CD8-positive, alpha-beta memory T cell (primary cell): ENCODE results near the gene RSPH1. TPM values are rescaled to one million over a fixed set of nuclear protein-coding genes. Genes with fewer than 3 reads are reported as not detected.

Experiments used
- CTCF ChIA-PET: fragments of 350-600 bp; sonication (Branson Sonifier 250); formaldehyde crosslinking; loops from one replicate; lab custom pipeline; 2021; ENCODE audit warnings: antibody characterized with exemption; lab: Charles Lee
- POLR2A ChIA-PET: fragments of 350-600 bp; sonication (Branson Sonifier 250); formaldehyde crosslinking; loops from one replicate; lab custom pipeline; 2021; ENCODE audit warnings: antibody characterized with exemption; lab: Charles Lee
- DNase-seq, 5 donors: peaks; one replicate each; pipeline versions ENCODE4 v3.0.0 to v3.0.0-alpha.2; 2020 to 2022; ENCODE audit warnings: mixed read lengths in 1 of 5
- H3K27ac ChIP-seq: one replicate; pipeline ENCODE4 v1.7.0; 2013; ENCODE audit warnings: low read depth, mild to moderate bottlenecking, low read length, moderate library complexity
- H3K27me3 ChIP-seq: 2 replicates; pipeline ENCODE4 v1.7.0; 2013; ENCODE audit warnings: low read length, mild to moderate bottlenecking; ENCODE audit not compliant: insufficient read depth, poor library complexity, severe bottlenecking
- H3K36me3 ChIP-seq: 2 replicates; pipeline ENCODE4 v1.7.0; 2013; ENCODE audit warnings: mild to moderate bottlenecking, low read length, moderate library complexity; ENCODE audit not compliant: insufficient read depth
- H3K4me1 ChIP-seq: 2 replicates; pipeline ENCODE4 v1.7.0; 2013; ENCODE audit warnings: mild to moderate bottlenecking, low read length, moderate library complexity; ENCODE audit not compliant: insufficient read depth
- H3K4me3 ChIP-seq: 2 replicates; pipeline ENCODE4 v1.7.0; 2013; ENCODE audit warnings: mild to moderate bottlenecking, low read length
- H3K9me3 ChIP-seq: 2 replicates; pipeline ENCODE4 v1.7.0; 2013; ENCODE audit warnings: mild to moderate bottlenecking, low read length
- H3K27ac Mint-ChIP-seq, 8 donors: one replicate each; pipeline ENCODE4 v1.8.0; 2020 to 2021; ENCODE audit warnings: mixed read lengths in 8 of 8, mild to moderate bottlenecking in 6 of 8, inconsistent platforms in 3 of 8, moderate library complexity in 3 of 8
- H3K27me3 Mint-ChIP-seq, 2 donors: one replicate each; pipeline ENCODE4 v1.8.0; 2020 to 2021; ENCODE audit warnings: mixed read lengths in 2 of 2, mild to moderate bottlenecking in 1 of 2, moderate library complexity in 1 of 2
- H3K36me3 Mint-ChIP-seq, 3 donors: one replicate each; pipeline ENCODE4 v1.8.0; 2020 to 2021; ENCODE audit warnings: mixed read lengths in 3 of 3, inconsistent platforms in 1 of 3, mild to moderate bottlenecking in 1 of 3
- H3K4me1 Mint-ChIP-seq, 3 donors: one replicate each; pipeline ENCODE4 v1.8.0; 2020 to 2021; ENCODE audit warnings: mixed read lengths in 3 of 3, inconsistent platforms in 1 of 3, mild to moderate bottlenecking in 1 of 3
- H3K4me3 Mint-ChIP-seq, 7 donors: one replicate each; pipeline ENCODE4 v1.8.0; 2020 to 2021; ENCODE audit warnings: mixed read lengths in 7 of 7, mild to moderate bottlenecking in 6 of 7, moderate library complexity in 4 of 7, inconsistent platforms in 2 of 7
- H3K9me3 Mint-ChIP-seq, 5 donors: one replicate each; pipeline ENCODE4 v1.8.0; 2020 to 2022; ENCODE audit warnings: mixed read lengths in 5 of 5, mild to moderate bottlenecking in 3 of 5, moderate library complexity in 2 of 5, inconsistent platforms in 1 of 5
- polyA plus RNA-seq: library from polyadenylated mRNA; unstranded; fragments of 300-500 nt; fragmentation: Illumina TruSeq; gene quantifications from one replicate; pipeline ENCODE4 v1.2.3, GENCODE V29; 2021
- total RNA-seq, 2 experiments: library from RNA; stranded (reverse); gene quantifications; one replicate each; pipeline ENCODE4 v1.2.3, GENCODE V29; 2021

RSPH1 gene
- total and polyA plus RNA-seq, 3 experiments from 2014 or later = not detected

DNA sequence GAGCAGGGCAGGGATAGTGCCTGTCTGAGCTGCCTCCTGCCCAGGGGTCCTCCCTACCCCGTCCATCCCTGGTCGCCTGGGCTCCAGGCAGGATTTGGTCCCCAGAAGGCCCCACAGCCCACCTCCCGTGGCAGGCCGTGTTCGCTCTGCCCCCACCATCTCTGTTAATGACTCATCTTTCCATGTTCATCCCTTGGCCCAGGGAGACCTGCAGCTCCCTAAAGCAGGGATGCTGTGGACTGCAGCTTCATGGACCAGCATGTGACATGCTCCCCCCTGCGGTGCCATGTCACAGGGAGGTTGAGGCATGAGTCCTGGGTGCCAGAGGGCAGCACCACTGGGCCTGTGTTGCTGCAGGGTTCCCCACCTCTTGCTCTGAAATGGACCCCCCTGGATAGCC is 65.5 kb downstream of the RSPH1 start:
- H3K4me1 Mint-ChIP-seq = peaks cover 28 to 55% (median 38%) of the 10 kb centered on the region in 3 donors
- H3K27ac Mint-ChIP-seq = no peak overlapping the region
- no peak for DNase-seq
- no peaks in the 10 kb centered on the region for H3K27me3 ChIP-seq
- H3K27me3 Mint-ChIP-seq = no peaks in the 10 kb centered on the region
- no peak overlapping the region for H3K4me3 Mint-ChIP-seq
- H3K4me1 ChIP-seq = peaks cover 30% of the 10 kb centered on the region
- no peaks in the 10 kb centered on the region for H3K9me3 Mint-ChIP-seq
- peaks cover 85% of the 10 kb centered on the region for H3K36me3 ChIP-seq
- ChIA-PET POLR2A (no interaction called here), CTCF (interaction anchor here (1.1 to 2.8 kb wide), 3 partner anchors 11 to 27 kb away, joined by 3 to 11 read pairs (median 5); partner anchors contain the start of gene UBASH3A)
- peaks cover 43 to 96% (median 45%) of the 10 kb centered on the region in 3 donors for H3K36me3 Mint-ChIP-seq
- no peak overlapping the region for H3K4me3 ChIP-seq
- H3K27ac ChIP-seq = no peak overlapping the region
- H3K9me3 ChIP-seq = no peaks in the 10 kb centered on the region

DNA sequence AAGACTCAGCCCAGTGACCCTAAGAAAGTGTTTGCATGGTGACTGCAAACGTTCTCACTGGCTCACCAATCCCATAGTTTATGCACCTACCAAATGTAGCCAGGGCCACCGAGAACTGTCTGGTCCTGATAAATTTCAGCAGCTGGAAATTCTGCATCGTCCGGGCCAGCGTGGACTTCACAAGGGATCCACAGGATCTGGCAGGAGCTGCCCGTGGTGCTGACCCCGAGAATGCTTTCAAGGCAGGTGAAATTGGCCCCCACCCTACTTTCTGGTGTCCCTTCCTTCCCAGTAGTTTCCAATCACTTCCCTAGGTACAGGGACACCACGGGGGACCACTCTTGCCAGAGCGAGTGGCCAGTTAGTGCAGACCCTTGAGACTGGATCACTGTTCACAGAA is 66.2 kb downstream of the RSPH1 start:
- Mint-ChIP-seq H3K4me3 (no peak overlapping the region), H3K36me3 (peaks cover 40 to 96% (median 41%) of the 10 kb centered on the region in 3 donors), H3K27ac (no peak overlapping the region), H3K9me3 (no peaks in the 10 kb centered on the region), H3K27me3 (no peaks in the 10 kb centered on the region), H3K4me1 (peaks cover 31 to 56% (median 38%) of the 10 kb centered on the region in 3 donors)
- POLR2A ChIA-PET = interaction anchor here (1.9 kb wide), 1 partner anchor 26 kb away, joined by 7 read pairs; the partner anchor contains the start of gene UBASH3A
- Histone ChIP-seq H3K27ac (no peak overlapping the region), H3K36me3 (peaks cover 79% of the 10 kb centered on the region), H3K4me1 (peaks cover 32% of the 10 kb centered on the region), H3K9me3 (no peaks in the 10 kb centered on the region), H3K4me3 (no peak overlapping the region), H3K27me3 (no peaks in the 10 kb centered on the region)
- CTCF ChIA-PET = interaction anchor here (1.1 to 2.8 kb wide), 4 partner anchors 11 to 26 kb away, joined by 3 to 11 read pairs (median 4); partner anchors contain the start of gene UBASH3A
- DNase-seq = no peak

DNA sequence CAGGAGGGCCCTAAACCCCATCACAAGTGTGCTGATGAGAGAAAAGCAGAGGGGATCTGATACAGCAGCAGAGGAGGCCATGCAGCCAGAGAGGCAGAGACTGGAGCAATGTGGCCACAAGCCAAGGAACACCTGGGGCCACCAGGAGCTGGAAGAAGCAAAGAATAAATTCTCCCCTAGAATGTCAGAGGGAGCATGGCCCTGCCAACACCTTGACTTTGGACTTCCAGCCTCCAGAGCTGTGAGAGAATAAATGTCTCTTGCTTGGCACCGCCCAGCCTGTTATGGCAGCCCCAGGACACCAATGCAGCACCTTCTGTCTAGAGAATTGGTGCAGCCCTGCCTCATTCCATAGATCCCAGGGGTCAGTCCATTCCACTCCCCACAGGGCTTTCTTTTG is 67.0 kb downstream of the RSPH1 start:
- Histone ChIP-seq H3K4me3 (no peak overlapping the region), H3K27ac (no peak overlapping the region), H3K4me1 (peaks cover 33% of the 10 kb centered on the region), H3K27me3 (no peaks in the 10 kb centered on the region), H3K36me3 (peaks cover 76% of the 10 kb centered on the region), H3K9me3 (no peaks in the 10 kb centered on the region)
- ChIA-PET POLR2A (interaction anchor here (1.9 kb wide), 1 partner anchor 25 kb away, joined by 7 read pairs; the partner anchor contains the start of gene UBASH3A), CTCF (interaction anchor here (1.1 to 2.8 kb wide), 3 partner anchors 16 to 26 kb away, joined by 3 to 11 read pairs (median 4); partner anchors contain the start of gene UBASH3A)
- peaks cover 31 to 95% (median 33%) of the 10 kb centered on the region in 3 donors for H3K36me3 Mint-ChIP-seq
- H3K9me3 Mint-ChIP-seq = no peaks in the 10 kb centered on the region
- H3K4me1 Mint-ChIP-seq = peaks cover 38 to 56% (median 39%) of the 10 kb centered on the region in 3 donors
- H3K27ac Mint-ChIP-seq = peak overlapping the region in 2 of 8 donors; percentile 50 to 52
- H3K27me3 Mint-ChIP-seq = no peaks in the 10 kb centered on the region
- no peak overlapping the region for H3K4me3 Mint-ChIP-seq
- no peak for DNase-seq

DNA sequence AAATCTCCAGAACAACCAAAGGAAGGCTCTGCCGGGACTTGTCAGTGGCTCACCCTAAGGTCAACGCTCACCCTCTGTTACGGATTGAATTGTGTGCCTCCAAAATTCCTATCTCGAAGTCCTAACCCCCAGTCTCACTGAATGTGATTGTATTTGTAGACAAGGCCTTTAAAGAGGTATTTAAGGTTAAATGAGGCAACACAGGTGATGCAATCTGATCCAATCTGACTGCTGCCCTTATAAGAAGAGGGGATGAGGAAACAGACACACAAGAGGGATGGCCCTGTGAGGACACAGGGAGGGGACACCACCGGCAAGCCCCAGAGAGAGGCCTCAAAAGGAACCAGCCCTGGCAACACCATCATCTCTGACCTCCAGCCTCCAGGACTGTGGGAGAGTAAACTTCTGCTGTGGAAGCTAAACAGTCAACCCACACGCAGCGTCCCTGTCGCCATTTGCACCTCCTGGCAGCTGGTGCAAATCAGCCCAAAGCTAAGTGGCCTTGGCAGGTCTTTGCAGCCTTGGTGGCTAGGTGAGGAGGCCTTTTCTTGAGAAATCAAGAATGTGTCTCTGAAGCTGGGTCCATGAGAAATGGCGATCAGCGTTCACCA is 68.1 kb downstream of the RSPH1 start:
- Histone ChIP-seq H3K27me3 (no peaks in the 10 kb centered on the region), H3K9me3 (no peaks in the 10 kb centered on the region), H3K4me3 (no peak overlapping the region), H3K27ac (no peak overlapping the region), H3K36me3 (peaks cover 71% of the 10 kb centered on the region), H3K4me1 (peaks cover 44% of the 10 kb centered on the region)
- H3K4me3 Mint-ChIP-seq = no peak overlapping the region
- peaks cover 48 to 60% (median 50%) of the 10 kb centered on the region in 3 donors for H3K4me1 Mint-ChIP-seq
- H3K9me3 Mint-ChIP-seq = no peaks in the 10 kb centered on the region
- peak overlapping the region in 1 of 8 donors; percentile 4 for H3K27ac Mint-ChIP-seq
- H3K27me3 Mint-ChIP-seq = no peaks in the 10 kb centered on the region
- ChIA-PET CTCF (interaction anchor here (1.6 to 2.8 kb wide), 2 partner anchors 18 to 25 kb away, joined by 4 to 11 read pairs; partner anchors contain the start of gene UBASH3A), POLR2A (interaction anchor here (1.9 to 5.3 kb wide), 2 partner anchors 24 kb away, joined by 7 to 45 read pairs; partner anchors contain the start of gene UBASH3A)
- DNase-seq = no peak
- H3K36me3 Mint-ChIP-seq = peaks cover 26 to 94% (median 31%) of the 10 kb centered on the region in 3 donors

- Histone ChIP-seq H3K27ac (no peak overlapping the region), H3K4me1 (peaks cover 54% of the 10 kb centered on the region), H3K9me3 (no peaks in the 10 kb centered on the region), H3K4me3 (no peak overlapping the region), H3K36me3 (peaks cover 62% of the 10 kb centered on the region), H3K27me3 (no peaks in the 10 kb centered on the region)
- no peaks in the 10 kb centered on the region for H3K9me3 Mint-ChIP-seq
- ChIA-PET POLR2A (interaction anchor here (1.1 to 5.3 kb wide), 2 partner anchors 21 to 23 kb away, joined by 3 to 45 read pairs; partner anchors contain the start of gene UBASH3A), CTCF (no interaction called here)
- no peak for DNase-seq
- H3K27me3 Mint-ChIP-seq = no peaks in the 10 kb centered on the region
- peaks cover 58 to 69% (median 58%) of the 10 kb centered on the region in 3 donors for H3K4me1 Mint-ChIP-seq
- peak overlapping the region in 4 of 8 donors; percentile 45 to 94 (median 72) for H3K27ac Mint-ChIP-seq
- peak overlapping the region in 2 of 7 donors; percentile 25 to 68 for H3K4me3 Mint-ChIP-seq
- peaks cover 18 to 92% (median 23%) of the 10 kb centered on the region in 3 donors for H3K36me3 Mint-ChIP-seq
Observed at GRCh38 chr21:42426876-42427480, 69.0 kb downstream of the RSPH1 start.

- peaks cover 59% of the 10 kb centered on the region for H3K4me1 ChIP-seq
- no peak for DNase-seq
- Mint-ChIP-seq H3K27me3 (no peaks in the 10 kb centered on the region), H3K36me3 (peaks cover 23 to 92% (median 25%) of the 10 kb centered on the region in 3 donors), H3K9me3 (no peaks in the 10 kb centered on the region), H3K4me1 (peaks cover 63 to 75% (median 64%) of the 10 kb centered on the region in 3 donors), H3K27ac (peak overlapping the region; percentile 7 to 95 (median 76)), H3K4me3 (peak overlapping the region in 5 of 7 donors; percentile 35 to 80 (median 71))
- no peaks in the 10 kb centered on the region for H3K27me3 ChIP-seq
- H3K36me3 ChIP-seq = peaks cover 59% of the 10 kb centered on the region
- H3K4me3 ChIP-seq = no peak overlapping the region
- POLR2A ChIA-PET = interaction anchor here (1.0 to 5.3 kb wide), 4 partner anchors 11 to 45 kb away, joined by 3 to 45 read pairs (median 4); partner anchors contain the start of gene UBASH3A
- no peaks in the 10 kb centered on the region for H3K9me3 ChIP-seq
- no peak overlapping the region for H3K27ac ChIP-seq
- CTCF ChIA-PET = interaction anchor here (2.5 kb wide), 1 partner anchor 89 kb away, joined by 12 read pairs; no protein-coding TSS in a partner anchor
Observed at GRCh38 chr21:42426424-42426823, 69.6 kb downstream of the RSPH1 start.

DNA sequence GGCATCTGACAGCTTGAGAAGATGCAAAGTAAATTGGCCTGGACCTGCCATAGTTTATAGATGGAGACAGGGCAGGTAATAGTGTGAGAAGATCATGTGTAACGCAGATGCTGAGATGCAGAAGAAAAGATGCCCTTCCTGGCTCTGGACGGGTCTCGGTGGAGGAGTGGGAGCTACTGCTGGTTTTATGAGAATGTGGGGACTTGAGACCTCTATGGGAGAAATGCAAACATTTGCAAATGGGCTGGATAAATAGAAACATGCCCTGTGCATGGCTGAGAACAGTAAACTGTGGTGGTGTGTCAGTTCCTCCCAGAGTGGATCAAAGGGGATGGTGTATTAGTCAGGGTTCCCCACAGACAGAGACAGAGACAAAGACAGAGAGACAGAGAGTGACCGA is 70.4 kb downstream of the RSPH1 start:
- peaks cover 30 to 92% (median 30%) of the 10 kb centered on the region in 3 donors for H3K36me3 Mint-ChIP-seq
- DNase-seq = no peak
- Histone ChIP-seq H3K27ac (no peak overlapping the region), H3K9me3 (no peaks in the 10 kb centered on the region), H3K4me3 (peak overlapping the region; percentile 48), H3K36me3 (peaks cover 59% of the 10 kb centered on the region), H3K27me3 (no peaks in the 10 kb centered on the region), H3K4me1 (peaks cover 67% of the 10 kb centered on the region)
- ChIA-PET CTCF (interaction anchor here (1.0 to 2.5 kb wide), 3 partner anchors 21 to 88 kb away, joined by 5 to 12 read pairs (median 12); partner anchors contain the start of gene UBASH3A), POLR2A (interaction anchor here (1.0 to 5.3 kb wide), 5 partner anchors 10 to 44 kb away, joined by 3 to 45 read pairs (median 5); partner anchors contain the start of gene UBASH3A)
- no peaks in the 10 kb centered on the region for H3K9me3 Mint-ChIP-seq
- peaks cover 71 to 83% (median 72%) of the 10 kb centered on the region in 3 donors for H3K4me1 Mint-ChIP-seq
- peak overlapping the region; percentile 83 to 95 (median 89) for H3K27ac Mint-ChIP-seq
- H3K4me3 Mint-ChIP-seq = peak overlapping the region; percentile 43 to 80 (median 78)
- H3K27me3 Mint-ChIP-seq = no peaks in the 10 kb centered on the region
